Astrocyte (in vitro differentiated cells and primary cell): ENCODE data around the gene RAD51.

ENCODE experiments used
- CTCF ChIP-seq: IDR thresholded peaks from 2 replicates; pipeline ENCODE4 v1.5.1; 2011; ENCODE audit warnings: low read depth, mild to moderate bottlenecking, inconsistent platforms, low read length, moderate library complexity; ENCODE audit not compliant: insufficient read depth
- EZH2 ChIP-seq: IDR thresholded peaks from 2 replicates; pipeline ENCODE4 v1.6.1; 2012; ENCODE audit warnings: mild to moderate bottlenecking, low read length, inconsistent platforms; ENCODE audit not compliant: insufficient read depth

- TF ChIP-seq CTCF (no peak), EZH2 (no peak)
Observed at GRCh38 chr15:40743921-40744814, 49.2 kb downstream of the RAD51 start.
